ENCODE measurements around the gene PPARD. TPM values are rescaled to one million over a fixed set of nuclear protein-coding genes. Genes with fewer than 3 reads are reported as not detected.

The PPARD gene
- polyA plus RNA-seq, 1 donor from 2014 or later, result 1.3 TPM

- H3K79me2 ChIP-seq (replicated peaks; ENCODE audit: insufficient read depth, low read length), result no peaks in the 10 kb centered on the region
- H3K27ac ChIP-seq (ENCODE audit: low read length), result no peak overlapping the region
- H3K9me2 ChIP-seq (ENCODE audit: insufficient read depth, low read length), result no peaks in the 10 kb centered on the region
- H2AFZ ChIP-seq (ENCODE audit: low read depth, low read length), result no peak overlapping the region
- H3K27me3 ChIP-seq (ENCODE audit: insufficient read depth, low read depth, low read length), result no peaks in the 10 kb centered on the region
- no peaks in the 10 kb centered on the region for H3K9me3 ChIP-seq (ENCODE audit: low read length)
- TF ChIP-seq MXI1 (conservative IDR thresholded peaks at IDR 0.05; ENCODE audit: poor library complexity, severe bottlenecking), result no peak
- no peak for TF ChIP-seq EP300 (conservative IDR thresholded peaks at IDR 0.05; ENCODE audit: poor library complexity, severe bottlenecking)
- no peak for TF ChIP-seq POLR2AphosphoS5 (IDR thresholded peaks at IDR 0.05)
- TF ChIP-seq REST (IDR thresholded peaks at IDR 0.05; ENCODE audit: borderline replicate concordance), result no peak
- no peak for TF ChIP-seq EZH2 (IDR thresholded peaks at IDR 0.05; ENCODE audit: borderline replicate concordance, insufficient read depth, low read length, poor library complexity, severe bottlenecking)
- no peak for TF ChIP-seq TAF1 (IDR thresholded peaks at IDR 0.05; ENCODE audit: low read depth)
- no peak for TF ChIP-seq CTCF (IDR thresholded peaks at IDR 0.05; ENCODE audit: poor library complexity, severe bottlenecking)
- TF ChIP-seq RAD21 (conservative IDR thresholded peaks at IDR 0.05), result no peak
- no peak for TF ChIP-seq SMC3 (conservative IDR thresholded peaks at IDR 0.05; ENCODE audit: poor library complexity)
- no peak overlapping the region for H3K4me3 ChIP-seq (ENCODE audit: low read length)
- no peak overlapping the region for H3K4me2 ChIP-seq (ENCODE audit: low read length)
- H3K36me3 ChIP-seq (ENCODE audit: insufficient read depth, low read length), result no peaks in the 10 kb centered on the region
- H4K20me1 ChIP-seq (ENCODE audit: insufficient read depth), result no peaks in the 10 kb centered on the region
- no peak overlapping the region for H3K9ac ChIP-seq (ENCODE audit: low read length)
- H3F3A ChIP-seq (ENCODE audit: insufficient read depth, low read length, poor library complexity, severe bottlenecking), result no peaks in the 10 kb centered on the region
Observed at GRCh38 chr6:35367646-35368037, 25.3 kb downstream of the PPARD start.

- no peaks in the 10 kb centered on the region for H3K9me3 ChIP-seq (ENCODE audit: low read length)
- no peaks in the 10 kb centered on the region for H4K20me1 ChIP-seq (ENCODE audit: insufficient read depth)
- H3K4me2 ChIP-seq (ENCODE audit: low read length), result no peak overlapping the region
- no peaks in the 10 kb centered on the region for H3K79me2 ChIP-seq (replicated peaks; ENCODE audit: insufficient read depth, low read length)
- H3K9me2 ChIP-seq (ENCODE audit: insufficient read depth, low read length), result no peaks in the 10 kb centered on the region
- H3K27ac ChIP-seq (ENCODE audit: low read length), result no peak overlapping the region
- H3K9ac ChIP-seq (ENCODE audit: low read length), result no peak overlapping the region
- H3K27me3 ChIP-seq (ENCODE audit: insufficient read depth, low read depth, low read length), result no peaks in the 10 kb centered on the region
- H2AFZ ChIP-seq (ENCODE audit: low read depth, low read length), result no peak overlapping the region
- H3F3A ChIP-seq (ENCODE audit: insufficient read depth, low read length, poor library complexity, severe bottlenecking), result no peaks in the 10 kb centered on the region
- no peak for TF ChIP-seq CTCF (IDR thresholded peaks at IDR 0.05; ENCODE audit: poor library complexity, severe bottlenecking)
- TF ChIP-seq SMC3 (conservative IDR thresholded peaks at IDR 0.05; ENCODE audit: poor library complexity), result no peak
- TF ChIP-seq REST (IDR thresholded peaks at IDR 0.05; ENCODE audit: borderline replicate concordance), result no peak
- no peak for TF ChIP-seq EZH2 (IDR thresholded peaks at IDR 0.05; ENCODE audit: borderline replicate concordance, insufficient read depth, low read length, poor library complexity, severe bottlenecking)
- no peak for TF ChIP-seq EP300 (conservative IDR thresholded peaks at IDR 0.05; ENCODE audit: poor library complexity, severe bottlenecking)
- TF ChIP-seq TAF1 (IDR thresholded peaks at IDR 0.05; ENCODE audit: low read depth), result no peak
- no peak for TF ChIP-seq POLR2AphosphoS5 (IDR thresholded peaks at IDR 0.05)
- no peak for TF ChIP-seq MXI1 (conservative IDR thresholded peaks at IDR 0.05; ENCODE audit: poor library complexity, severe bottlenecking)
- no peak for TF ChIP-seq RAD21 (conservative IDR thresholded peaks at IDR 0.05)
- no peaks in the 10 kb centered on the region for H3K36me3 ChIP-seq (ENCODE audit: insufficient read depth, low read length)
- no peak overlapping the region for H3K4me3 ChIP-seq (ENCODE audit: low read length)
Observed at GRCh38 chr6:35368038-35368887, 25.9 kb downstream of the PPARD start.

All from neural cell (in vitro differentiated cells).